Karpas-422 (cell line): ENCODE data around the gene IFT74. TPM values are rescaled to one million over a fixed set of nuclear protein-coding genes. Genes with fewer than 3 reads are reported as not detected.

ENCODE experiments used
- DNase-seq: peaks from one replicate; pipeline ENCODE4 v3.0.0-alpha.2; 2015
- H2AFZ ChIP-seq: fragments of 200-600 bp; sonication (generic); 2 replicates; pipeline ENCODE4 v1.6.1; 2014; ENCODE audit warnings: antibody characterized with exemption, low read length, mixed read lengths
- H3K27ac ChIP-seq: fragments of 200-600 bp; sonication (generic); 2 replicates; pipeline ENCODE4 v1.5.1; 2014; ENCODE audit warnings: mild to moderate bottlenecking, low read length, moderate library complexity
- H3K27me3 ChIP-seq: fragments of 200-600 bp; sonication (generic); 2 replicates; pipeline ENCODE4 v1.6.1; 2014; ENCODE audit warnings: low read length, mixed read lengths
- H3K36me3 ChIP-seq: fragments of 200-600 bp; sonication (generic); 2 replicates; pipeline ENCODE4 v1.6.1; 2014; ENCODE audit warnings: low read length, mixed read lengths; ENCODE audit not compliant: insufficient read depth
- H3K4me1 ChIP-seq: fragments of 200-600 bp; sonication (generic); 2 replicates; pipeline ENCODE4 v1.6.1; 2014; ENCODE audit warnings: mild to moderate bottlenecking, low read length, mixed read lengths
- H3K4me2 ChIP-seq: fragments of 200-600 bp; sonication (generic); 2 replicates; pipeline ENCODE4 v1.6.1; 2014; ENCODE audit warnings: low read length, low read depth, mild to moderate bottlenecking; ENCODE audit not compliant: poor library complexity, severe bottlenecking
- H3K4me3 ChIP-seq: fragments of 200-600 bp; sonication (generic); 2 replicates; pipeline ENCODE4 v1.5.1; 2014; ENCODE audit warnings: mild to moderate bottlenecking, antibody characterized with exemption, low read length, mixed read lengths
- H3K79me2 ChIP-seq: fragments of 200-600 bp; sonication (generic); 2 replicates; pipeline ENCODE4 v1.6.1; 2014; ENCODE audit warnings: mild to moderate bottlenecking, low read length, mixed read lengths
- H3K9ac ChIP-seq: fragments of 200-600 bp; sonication (generic); 2 replicates; pipeline ENCODE4 v1.6.0; 2014; ENCODE audit warnings: low read length
- H3K9me2 ChIP-seq: fragments of 200-600 bp; sonication (generic), shearing (Covaris generic); replicated peaks from 2 replicates; pipeline ENCODE4 v1.6.0; 2014; ENCODE audit warnings: mild to moderate bottlenecking, low read length, moderate library complexity; ENCODE audit not compliant: insufficient read depth
- H3K9me3 ChIP-seq: fragments of 300-700, 200-600 bp; sonication (generic); 2 replicates; pipeline ENCODE4 v1.6.1; 2014; ENCODE audit warnings: low read length, mixed read lengths
- H4K20me1 ChIP-seq: fragments of 200-600 bp; sonication (generic); 2 replicates; pipeline ENCODE4 v1.6.1; 2014; ENCODE audit warnings: mild to moderate bottlenecking, antibody characterized with exemption, low read length, low read depth; ENCODE audit not compliant: insufficient read depth
- total RNA-seq: library from RNA; depleted of rRNA; stranded (reverse); fragments of >200 nt; shearing (Covaris generic); gene quantifications from 2 replicates; pipeline ENCODE4 v1.2.3, GENCODE V29; 2014; ENCODE audit warnings: low replicate concordance

Gene IFT74
- total RNA-seq, 1 experiment from 2014 or later: 29.3 TPM

DNA sequence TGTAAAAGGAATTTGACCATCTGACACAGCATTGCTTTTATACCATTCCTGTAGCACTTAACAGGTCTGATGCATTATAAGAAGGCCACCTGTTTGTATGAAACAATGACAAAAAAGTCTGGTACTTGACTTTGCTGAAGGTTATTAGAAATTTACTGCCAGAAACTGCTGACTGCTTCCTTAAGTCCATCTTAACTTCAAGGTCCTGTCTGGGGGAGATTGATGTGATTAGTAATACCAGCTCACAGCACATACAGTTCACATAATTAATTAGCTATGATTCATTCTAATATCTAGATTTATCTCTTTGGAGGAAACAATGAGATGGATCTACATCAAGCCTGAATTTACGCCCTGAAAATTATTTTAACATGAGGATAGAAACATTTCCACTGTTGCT, 103.2 kb downstream of the IFT74 start:
- H3K9me2 ChIP-seq: no peaks in the 10 kb centered on the region
- no peaks in the 10 kb centered on the region for H3K4me1 ChIP-seq
- H3K79me2 ChIP-seq: no peaks in the 10 kb centered on the region
- no peaks in the 10 kb centered on the region for H4K20me1 ChIP-seq
- no peak overlapping the region for H2AFZ ChIP-seq
- H3K27ac ChIP-seq: no peak overlapping the region
- no peak overlapping the region for H3K4me3 ChIP-seq
- peaks cover 10% of the 10 kb centered on the region; the same call in 1 of the 2 replicates for H3K36me3 ChIP-seq
- H3K9me3 ChIP-seq: no peaks in the 10 kb centered on the region
- H3K4me2 ChIP-seq: no peak overlapping the region
- H3K27me3 ChIP-seq: no peaks in the 10 kb centered on the region
- no peak overlapping the region for H3K9ac ChIP-seq
- DNase-seq: no peak

- Histone ChIP-seq H3K27me3 (no peaks in the 10 kb centered on the region), H3K27ac (no peak overlapping the region), H3K36me3 (peaks cover 10% of the 10 kb centered on the region; the same call in 1 of the 2 replicates), H3K4me3 (no peak overlapping the region), H3K4me1 (no peaks in the 10 kb centered on the region), H3K9me2 (no peaks in the 10 kb centered on the region), H3K79me2 (no peaks in the 10 kb centered on the region), H3K9me3 (no peaks in the 10 kb centered on the region), H3K4me2 (no peak overlapping the region), H4K20me1 (no peaks in the 10 kb centered on the region), H3K9ac (no peak overlapping the region), H2AFZ (no peak overlapping the region)
- no peak for DNase-seq
Observed at GRCh38 chr9:27059907-27060306, 103.7 kb downstream of the IFT74 start.

- Histone ChIP-seq H3K9me2 (no peaks in the 10 kb centered on the region), H3K9me3 (no peaks in the 10 kb centered on the region), H3K27me3 (no peaks in the 10 kb centered on the region), H3K27ac (no peak overlapping the region), H3K4me2 (no peak overlapping the region), H3K9ac (no peak overlapping the region), H3K4me1 (no peaks in the 10 kb centered on the region), H2AFZ (no peak overlapping the region), H3K36me3 (no peaks in the 10 kb centered on the region), H4K20me1 (no peaks in the 10 kb centered on the region), H3K79me2 (no peaks in the 10 kb centered on the region), H3K4me3 (no peak overlapping the region)
- no peak for DNase-seq
Observed at GRCh38 chr9:27065288-27065687, 109.1 kb downstream of the IFT74 start.

DNA sequence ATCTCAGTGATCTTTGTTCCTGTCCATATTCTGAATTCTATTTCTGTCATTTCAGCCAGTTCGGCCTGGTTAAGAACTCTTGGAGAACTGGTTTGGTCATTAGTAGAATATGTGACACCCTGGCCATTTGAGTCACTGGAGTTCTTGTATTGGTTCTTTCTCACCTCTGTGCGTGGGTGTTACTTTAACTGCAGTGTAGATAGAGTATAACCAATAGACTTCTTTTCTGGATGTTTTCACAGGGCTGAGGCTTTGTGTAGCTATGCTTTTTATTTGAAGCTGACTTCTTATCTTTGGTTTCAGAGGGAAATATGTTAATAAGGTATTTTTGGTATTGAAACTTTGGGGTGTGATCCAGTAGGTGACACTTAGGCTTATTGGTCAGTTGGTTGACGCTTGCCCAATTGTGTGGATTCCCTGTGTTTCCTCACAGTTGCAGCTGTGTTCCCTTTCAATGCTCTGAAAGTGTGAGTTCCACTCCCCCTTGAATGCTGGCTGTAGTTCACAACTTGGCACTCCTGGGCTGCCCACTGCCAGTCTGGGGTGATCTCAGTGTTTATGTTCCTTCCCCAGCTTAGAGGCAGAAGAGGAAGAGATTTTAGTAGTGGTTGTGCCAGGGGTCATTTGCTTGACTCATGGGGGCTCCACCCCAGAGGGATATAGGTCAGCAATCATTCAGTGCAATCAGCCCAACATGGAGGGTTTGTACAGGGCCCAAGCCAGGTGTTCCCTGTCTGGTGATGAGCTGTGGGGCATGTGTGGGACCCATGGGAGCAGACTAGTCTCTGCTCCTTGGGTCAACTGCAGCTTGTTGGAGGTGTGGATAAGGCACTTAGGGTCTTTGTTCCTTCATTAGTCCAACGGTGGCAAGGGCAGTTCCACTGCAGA, 117.9 kb downstream of the IFT74 start:
- H3K27ac ChIP-seq: no peak overlapping the region

DNA sequence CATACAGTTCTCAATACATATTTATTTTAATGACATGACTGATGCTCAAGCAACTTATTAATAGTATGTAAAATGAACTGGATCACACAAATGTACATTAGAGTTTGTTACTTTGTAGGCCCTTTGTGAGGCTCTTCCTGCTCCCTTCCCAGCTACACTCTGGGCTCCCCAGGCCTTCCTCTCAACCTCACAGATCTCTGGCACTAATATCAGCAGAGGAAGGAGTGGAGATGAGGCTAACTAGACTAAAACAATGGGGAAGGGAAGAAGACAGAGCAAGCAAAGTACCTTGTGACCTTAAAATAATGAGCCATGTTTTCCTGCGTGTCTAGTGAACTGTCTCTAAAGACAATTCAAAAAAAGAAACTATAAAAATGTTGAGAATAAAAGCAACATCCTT, 122.5 kb downstream of the IFT74 start:
- Histone ChIP-seq H3K9me2 (no peaks in the 10 kb centered on the region), H3K36me3 (no peaks in the 10 kb centered on the region), H3K27me3 (no peaks in the 10 kb centered on the region), H4K20me1 (no peaks in the 10 kb centered on the region), H3K27ac (no peak overlapping the region), H3K9me3 (no peaks in the 10 kb centered on the region), H2AFZ (no peak overlapping the region), H3K79me2 (no peaks in the 10 kb centered on the region), H3K4me2 (no peak overlapping the region), H3K4me3 (no peak overlapping the region), H3K9ac (no peak overlapping the region), H3K4me1 (no peaks in the 10 kb centered on the region)
- no peak for DNase-seq

More for the DNA sequence above, 117.9 kb downstream of the IFT74 start:
- Histone ChIP-seq H3K27me3 (no peaks in the 10 kb centered on the region), H3K4me2 (no peak overlapping the region), H3K9me3 (no peaks in the 10 kb centered on the region), H3K4me3 (no peak overlapping the region), H3K79me2 (no peaks in the 10 kb centered on the region), H3K9ac (no peak overlapping the region), H4K20me1 (no peaks in the 10 kb centered on the region), H3K9me2 (no peaks in the 10 kb centered on the region), H3K36me3 (no peaks in the 10 kb centered on the region), H2AFZ (no peak overlapping the region), H3K4me1 (no peaks in the 10 kb centered on the region)
- DNase-seq: no peak

DNA sequence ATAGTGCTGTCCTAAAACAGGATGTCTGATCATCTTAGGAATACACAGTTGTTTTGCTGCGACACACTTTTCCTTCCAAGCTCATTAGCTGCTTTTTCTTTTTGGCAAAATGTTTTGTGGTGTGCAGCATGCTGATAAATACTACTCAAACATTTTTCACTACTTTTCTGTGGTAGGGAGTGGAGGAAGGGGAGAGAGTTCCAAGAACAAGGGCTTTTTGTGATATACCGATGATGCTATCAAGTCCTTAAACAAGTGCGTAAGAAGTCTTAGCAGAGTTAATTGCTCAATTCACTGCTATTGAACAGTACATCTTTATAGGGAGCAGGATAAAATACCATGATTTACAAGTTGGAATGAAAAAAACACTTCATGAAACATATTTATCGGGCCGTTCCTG, 129.2 kb downstream of the IFT74 start:
- DNase-seq: no peak
- H3K4me3 ChIP-seq: no peak overlapping the region
- no peaks in the 10 kb centered on the region for H3K79me2 ChIP-seq
- H3K27ac ChIP-seq: no peak overlapping the region
- H3K9me3 ChIP-seq: no peaks in the 10 kb centered on the region
- H3K27me3 ChIP-seq: no peaks in the 10 kb centered on the region
- no peaks in the 10 kb centered on the region for H4K20me1 ChIP-seq
- no peaks in the 10 kb centered on the region for H3K36me3 ChIP-seq
- H3K9ac ChIP-seq: no peak overlapping the region
- no peaks in the 10 kb centered on the region for H3K4me1 ChIP-seq
- H2AFZ ChIP-seq: no peak overlapping the region
- no peaks in the 10 kb centered on the region for H3K9me2 ChIP-seq
- no peak overlapping the region for H3K4me2 ChIP-seq

DNA sequence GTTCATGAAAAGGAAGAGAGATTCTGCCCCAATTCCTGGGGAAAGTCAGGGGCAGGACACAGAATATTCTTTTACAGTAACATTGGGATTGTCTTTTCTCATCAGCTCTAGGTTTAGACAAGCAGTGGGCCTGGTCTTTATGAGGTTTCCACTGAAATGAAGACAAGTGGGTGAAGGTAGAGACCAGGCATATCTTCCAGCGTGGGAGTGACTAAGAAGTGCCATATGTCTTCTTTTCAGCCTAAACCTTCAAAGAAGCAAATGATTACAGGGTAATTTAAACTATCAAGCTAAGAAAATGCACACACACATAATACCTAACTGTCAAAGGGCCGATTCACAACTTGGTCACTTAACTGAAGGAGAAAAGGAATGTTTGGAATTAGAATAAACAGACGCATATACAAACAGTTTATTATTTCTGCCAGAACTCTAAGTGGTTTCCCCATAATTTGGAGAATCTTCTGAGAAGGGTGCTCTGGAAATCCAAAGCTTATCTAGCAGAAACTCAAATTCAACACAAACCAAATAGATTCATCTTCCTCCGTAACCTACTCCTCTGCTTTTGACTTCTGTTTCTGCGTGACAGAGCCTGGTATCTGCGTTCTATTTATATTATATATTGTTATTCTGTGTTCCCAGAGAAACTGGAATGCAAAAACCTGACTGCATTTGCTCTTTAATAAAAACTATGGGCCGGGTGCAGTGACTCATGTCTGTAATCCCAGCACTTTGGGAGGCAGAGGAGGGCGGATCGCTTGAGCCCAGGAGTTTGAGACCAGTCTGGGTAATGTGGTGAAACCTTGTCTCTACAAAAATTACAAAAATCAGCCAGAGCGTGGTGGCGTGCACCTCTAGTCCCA, 130.8 kb downstream of the IFT74 start:
- H3K36me3 ChIP-seq: no peaks in the 10 kb centered on the region
- no peak for DNase-seq
- H3K9me3 ChIP-seq: no peaks in the 10 kb centered on the region
- no peaks in the 10 kb centered on the region for H3K9me2 ChIP-seq
- H3K9ac ChIP-seq: no peak overlapping the region
- no peak overlapping the region for H2AFZ ChIP-seq
- no peak overlapping the region for H3K4me3 ChIP-seq
- H4K20me1 ChIP-seq: no peaks in the 10 kb centered on the region
- H3K79me2 ChIP-seq: no peaks in the 10 kb centered on the region
- H3K27ac ChIP-seq: no peak overlapping the region
- no peak overlapping the region for H3K4me2 ChIP-seq
- no peaks in the 10 kb centered on the region for H3K4me1 ChIP-seq
- no peaks in the 10 kb centered on the region for H3K27me3 ChIP-seq

DNA sequence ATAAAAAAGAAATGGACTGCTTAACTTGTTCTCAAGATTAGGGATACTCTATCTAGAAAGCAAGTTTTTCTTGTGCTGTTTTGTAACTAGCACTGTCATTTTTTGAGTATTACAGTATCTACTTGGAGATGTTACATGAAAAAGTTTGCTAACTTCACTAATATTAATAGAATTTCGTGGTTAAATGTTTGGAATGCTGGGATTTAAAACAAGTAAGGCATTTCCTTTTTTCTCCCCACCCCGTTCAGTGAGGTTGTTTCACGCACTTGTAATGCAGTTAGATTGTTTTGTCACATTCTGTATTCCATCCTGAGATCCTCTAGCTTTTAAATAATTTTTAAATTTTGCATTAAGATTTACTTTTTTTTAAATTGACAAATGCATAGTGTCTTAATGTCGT, 132.8 kb downstream of the IFT74 start:
- Histone ChIP-seq H3K27ac (no peak overlapping the region), H3K4me2 (no peak overlapping the region), H4K20me1 (no peaks in the 10 kb centered on the region), H3K4me3 (no peak overlapping the region), H2AFZ (no peak overlapping the region), H3K36me3 (no peaks in the 10 kb centered on the region), H3K9me2 (no peaks in the 10 kb centered on the region), H3K79me2 (no peaks in the 10 kb centered on the region), H3K9me3 (no peaks in the 10 kb centered on the region), H3K27me3 (no peaks in the 10 kb centered on the region), H3K4me1 (no peaks in the 10 kb centered on the region), H3K9ac (no peak overlapping the region)
- DNase-seq: no peak
